HG02885 (cell line): Measurements from ENCODE around the gene NUCB2.
A peak's percentile ranks its signal among the peaks of the same experiment; 100 is the strongest.
"Not testable (repeated sequence)": the region's sequence is repeated elsewhere in the genome, so short reads cannot be mapped to it uniquely, and the experiment has no call there.

Source experiments
- ATAC-seq: cut with Tn5 transposase; IDR thresholded peaks from one replicate; pipeline ENCODE4 v1.9.1; 2021; ENCODE audit warnings: mild to moderate bottlenecking; ENCODE audit not compliant: unreplicated experiment, poor library complexity

Gene NUCB2

DNA sequence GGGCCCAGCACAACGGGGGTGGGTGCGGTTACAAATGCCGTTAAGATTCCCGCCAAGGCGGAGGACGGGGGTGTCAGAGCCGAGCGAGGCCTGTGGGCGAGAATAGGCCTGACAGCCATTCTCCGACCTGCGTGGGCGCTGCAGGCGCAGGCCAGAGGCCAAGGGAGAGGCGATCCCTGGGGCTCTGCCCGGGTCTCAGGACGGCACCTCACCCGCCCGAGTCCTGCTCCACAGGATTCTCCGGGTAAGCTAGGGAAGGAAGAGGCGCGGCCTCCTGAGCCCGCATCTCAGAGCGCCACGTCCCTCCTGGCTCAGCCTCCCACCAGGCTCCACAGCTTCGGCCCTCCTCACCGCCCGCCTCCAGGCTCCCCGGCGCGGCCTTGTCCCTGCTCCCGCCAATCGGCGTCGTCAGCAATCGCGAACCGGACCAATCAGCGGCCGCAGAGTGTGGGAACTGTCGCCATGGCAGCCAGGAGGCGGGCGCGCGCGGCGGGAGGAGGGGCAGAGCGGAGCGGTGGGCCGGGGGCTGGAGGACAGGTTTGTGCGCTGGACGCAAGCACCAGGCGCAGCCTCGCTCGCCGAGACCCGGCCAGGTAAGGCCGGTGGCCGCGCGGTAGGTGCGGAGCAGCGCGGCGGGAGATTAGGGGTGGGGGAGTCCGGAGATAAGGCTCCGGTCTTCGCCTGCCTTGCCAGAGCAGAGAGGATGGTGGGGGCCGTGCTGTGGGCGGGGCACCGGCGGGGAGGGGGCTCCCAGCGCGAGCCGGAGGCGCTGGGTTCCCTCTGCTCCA lies at the start of gene NUCB2:
TSS of gene NUCB2 (plus strand) at position 504 of the 788 bp plus-strand sequence. CDS start 18,585 bp downstream, outside the sequence.
- peak; percentile 98 for ATAC-seq

DNA sequence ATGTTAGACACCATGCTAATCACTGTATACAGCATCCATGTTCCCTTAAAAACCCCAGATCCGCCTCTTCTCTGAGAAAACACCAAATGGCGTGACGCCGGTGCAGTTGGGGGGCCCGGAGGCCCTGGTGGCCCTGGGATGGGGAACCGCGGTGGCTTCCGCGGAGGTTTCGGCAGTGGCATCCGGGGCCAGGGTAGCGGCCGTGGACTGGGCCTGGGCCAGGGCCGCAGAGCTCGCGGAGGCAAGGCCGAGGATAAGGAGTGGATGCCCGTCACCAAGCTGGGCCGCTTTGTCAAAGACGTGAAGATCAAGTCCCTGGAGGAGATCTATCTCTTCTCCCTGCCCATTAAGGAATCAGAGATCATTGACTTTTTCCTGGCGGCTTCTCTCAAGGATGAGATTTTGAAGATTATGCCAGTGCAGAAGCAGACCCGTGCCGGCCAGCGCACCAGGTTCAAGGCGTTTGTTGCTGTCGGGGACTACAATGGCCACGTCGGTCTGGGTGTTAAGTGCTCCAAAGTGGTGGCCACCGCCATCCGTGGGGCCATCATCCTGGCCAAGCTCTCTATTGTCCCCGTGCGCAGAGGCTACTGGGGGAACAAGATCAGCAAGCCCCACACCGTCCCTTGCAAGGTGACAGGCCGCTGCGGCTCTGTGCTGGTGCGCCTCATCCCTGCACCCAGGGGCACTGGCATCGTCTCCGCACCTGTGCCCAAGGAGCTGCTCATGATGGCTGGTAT lies 48.2 kb upstream of the NUCB2 start:
- not testable (repeated sequence) for ATAC-seq

DNA sequence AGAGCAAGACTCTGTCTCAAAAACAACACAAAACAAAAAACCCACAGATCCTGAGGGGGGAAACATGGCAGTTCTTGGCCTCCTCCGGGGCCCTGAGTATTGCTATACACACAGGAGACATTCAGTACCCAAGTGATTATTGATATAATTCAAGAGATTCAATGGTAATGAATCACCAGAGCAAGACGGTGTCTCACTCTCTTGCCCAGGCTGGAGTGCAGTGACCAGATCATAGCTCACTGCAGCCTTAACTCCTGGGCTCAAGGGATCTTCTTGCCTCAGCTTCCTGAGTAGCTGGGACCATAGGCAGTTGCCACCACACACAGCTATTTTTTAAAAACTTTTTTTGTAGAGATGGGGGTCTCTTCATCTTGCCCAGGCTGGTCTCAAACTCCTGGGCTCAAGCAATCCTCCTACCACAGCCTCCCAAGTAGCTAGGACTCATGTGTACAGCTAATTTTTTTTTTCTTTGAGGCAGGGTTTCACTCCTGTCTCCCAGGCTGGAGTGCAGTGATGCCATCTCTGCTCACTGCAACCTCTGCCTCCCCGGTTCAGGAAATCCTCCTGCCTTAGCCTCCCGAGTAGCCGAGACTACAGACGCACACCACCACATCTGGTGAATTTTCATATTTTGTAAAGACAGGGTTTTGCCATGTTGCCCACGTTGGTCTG lies 46.9 kb upstream of the NUCB2 start:
- no peak for ATAC-seq

- ATAC-seq, result peak; percentile 94
Observed at GRCh38 chr11:17230867-17231851, 45.4 kb upstream of the NUCB2 start.

GRCh38 chr11:17233101-17233500 lies 43.4 kb upstream of the NUCB2 start:
- no peak for ATAC-seq

- no peak for ATAC-seq
Observed at GRCh38 chr11:17238377-17238776, 38.2 kb upstream of the NUCB2 start.

- ATAC-seq, result not testable (repeated sequence)
Observed at GRCh38 chr11:17239927-17240326, 36.6 kb upstream of the NUCB2 start.

GRCh38 chr11:17240780-17241179 lies 35.8 kb upstream of the NUCB2 start:
- no peak for ATAC-seq

DNA sequence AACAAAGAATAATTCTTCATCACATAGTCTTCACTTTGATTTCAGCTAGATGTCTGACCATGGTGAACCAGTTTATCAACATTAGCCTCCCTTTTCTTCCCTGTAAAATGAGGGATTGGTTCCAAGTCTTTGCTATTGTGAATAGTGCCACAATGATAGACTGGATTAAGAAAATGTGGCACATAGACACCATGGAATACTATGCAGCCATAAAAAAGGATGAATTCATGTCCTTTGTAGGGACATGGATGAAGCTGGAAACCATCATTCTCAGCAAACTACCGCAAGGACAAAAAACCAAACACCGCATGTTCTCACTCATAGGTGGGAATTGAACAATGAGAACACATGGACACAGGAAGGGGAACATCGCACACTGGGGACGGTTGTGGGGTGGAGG lies 33.6 kb upstream of the NUCB2 start:
- not testable (repeated sequence) for ATAC-seq

DNA sequence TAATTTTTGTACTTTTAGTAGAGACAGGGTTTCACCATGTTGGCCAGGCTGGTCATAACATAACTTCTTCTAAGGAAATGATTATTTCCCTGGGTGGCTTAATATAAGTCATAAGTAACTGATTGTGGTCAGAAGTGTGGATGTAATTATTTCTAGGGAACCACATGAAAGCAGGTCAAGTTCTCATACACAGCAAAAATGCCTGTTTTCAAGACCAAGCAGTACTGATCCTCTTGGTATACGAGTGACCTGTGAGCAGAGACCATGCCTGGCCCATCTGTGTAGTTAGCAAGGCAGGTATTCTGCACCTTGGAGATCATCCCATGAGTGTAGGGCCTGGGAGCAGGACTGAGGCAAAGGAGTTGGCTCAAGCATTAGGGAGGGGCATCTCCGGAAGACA lies 32.5 kb upstream of the NUCB2 start:
- ATAC-seq, result peak; percentile 83

GRCh38 chr11:17250561-17251350 lies 25.8 kb upstream of the NUCB2 start:
- no peak for ATAC-seq

- no peak for ATAC-seq
Observed at GRCh38 chr11:17252704-17253103, 23.8 kb upstream of the NUCB2 start.

DNA sequence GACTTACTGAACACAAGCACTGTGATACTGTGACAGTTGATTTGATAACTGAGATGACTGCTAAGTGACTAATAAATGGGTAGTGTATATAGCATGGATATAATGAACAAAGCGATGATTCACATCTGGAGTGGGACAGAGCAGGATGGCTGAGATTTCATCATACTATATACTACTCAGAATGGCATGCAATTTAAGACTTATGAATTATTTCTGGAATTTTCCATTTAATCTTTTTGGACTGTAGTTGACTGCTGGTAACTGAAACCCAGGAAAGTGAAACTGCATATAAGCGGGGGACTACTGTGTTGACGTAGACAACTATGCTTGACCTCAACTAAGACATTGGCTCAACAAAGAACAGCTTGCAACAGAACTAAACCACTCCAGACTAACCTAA lies 20.0 kb upstream of the NUCB2 start:
- ATAC-seq, result no peak

DNA sequence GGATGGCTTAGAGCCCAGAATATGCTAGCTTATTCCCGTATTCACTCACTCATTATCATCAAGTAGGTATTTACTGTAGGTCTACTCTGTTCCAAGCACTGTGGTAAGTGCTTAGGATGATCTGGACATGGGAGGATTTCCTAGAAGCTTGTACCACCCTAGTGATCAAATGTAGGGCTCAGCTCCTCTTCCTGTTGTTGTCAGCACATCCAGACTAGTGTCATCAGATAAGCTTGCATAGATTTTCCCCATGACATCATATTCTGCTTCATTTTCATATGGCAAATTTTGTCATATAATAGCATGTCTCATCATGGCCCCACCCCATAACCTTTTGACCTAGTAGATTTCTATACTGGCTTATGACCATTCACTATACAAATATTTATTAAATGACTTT lies 19.3 kb upstream of the NUCB2 start:
- no peak for ATAC-seq

DNA sequence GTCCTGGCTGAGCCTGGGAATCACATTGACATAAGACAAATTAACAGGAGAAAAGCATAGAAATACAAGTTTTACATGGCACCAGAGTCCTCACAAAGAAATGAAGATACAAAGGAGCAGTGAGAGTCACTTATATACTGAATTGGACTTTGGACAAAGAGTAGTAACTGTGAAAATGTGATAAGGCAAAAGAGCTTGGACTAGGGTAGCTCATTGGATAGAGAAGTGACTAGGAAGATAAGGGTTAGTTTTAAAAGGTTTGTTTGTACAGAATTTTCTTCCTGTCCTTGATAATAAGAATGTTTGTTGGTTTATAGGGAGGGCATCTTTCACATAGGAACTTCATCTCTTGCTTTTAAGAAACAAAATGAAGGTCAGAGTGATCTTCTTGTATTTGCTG lies 17.9 kb upstream of the NUCB2 start:
- ATAC-seq, result no peak

DNA sequence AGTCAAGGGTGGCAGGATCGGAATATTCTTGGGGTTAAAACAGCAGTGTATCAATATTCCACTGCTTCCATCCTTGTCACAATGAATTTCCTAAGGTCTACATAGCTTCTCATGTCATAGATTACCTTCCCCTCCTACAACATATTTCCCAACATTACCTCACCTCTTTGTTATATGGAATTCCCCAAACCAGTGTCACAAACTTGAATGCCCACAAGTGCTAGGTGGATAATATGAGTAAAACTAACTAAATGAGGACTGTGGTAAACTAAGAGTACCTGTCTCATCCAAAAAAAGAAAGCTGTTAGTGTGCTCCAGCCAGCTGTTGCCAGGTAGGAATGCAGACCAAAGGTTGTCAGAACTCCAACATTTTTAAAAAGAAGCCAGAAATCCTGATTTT lies 17.0 kb upstream of the NUCB2 start:
- no peak for ATAC-seq

DNA sequence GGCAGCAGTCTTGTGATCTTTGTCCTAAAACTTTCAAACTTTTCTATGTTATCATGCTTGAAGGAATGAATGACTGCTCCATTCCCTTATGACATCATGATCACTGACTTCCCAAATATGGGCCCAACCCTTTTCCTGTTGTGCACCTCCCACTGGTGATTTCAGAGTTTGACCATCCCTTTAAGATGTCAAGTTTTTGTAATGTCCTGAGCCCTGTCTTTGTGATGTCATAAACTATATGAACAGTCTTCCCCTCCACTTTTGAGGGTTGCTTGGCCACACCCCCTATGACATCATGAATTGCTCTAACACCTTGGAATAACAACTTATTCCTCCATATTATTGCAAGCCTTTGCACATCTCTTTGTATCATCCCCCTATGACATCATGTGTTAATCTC lies 16.5 kb upstream of the NUCB2 start:
- ATAC-seq, result no peak

DNA sequence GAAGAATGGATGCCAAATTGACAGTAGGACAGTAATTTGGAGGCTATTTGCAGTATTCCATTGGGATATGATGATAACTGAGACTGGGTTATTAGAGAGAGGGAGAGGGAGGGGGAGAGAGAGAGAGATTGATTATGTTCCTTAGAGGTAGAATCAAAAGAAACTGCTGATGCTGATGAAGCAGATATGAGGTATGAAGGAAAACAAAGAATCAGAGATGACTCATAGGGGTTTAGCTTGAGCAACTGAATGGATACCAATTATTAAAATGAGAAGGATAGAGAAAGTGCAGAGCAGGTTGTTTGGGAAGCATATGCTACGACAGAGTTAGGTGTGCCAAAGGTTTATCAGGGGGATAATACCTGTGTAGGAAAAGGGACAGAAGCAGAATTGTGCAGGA lies 12.8 kb upstream of the NUCB2 start:
- ATAC-seq, result no peak

GRCh38 chr11:17266781-17267180 lies 9.8 kb upstream of the NUCB2 start:
- no peak for ATAC-seq
